OCI-LY3 (cell line): ENCODE measurements around the gene SH3GL2.

Experiments used
- EZH2phosphoT487 ChIP-seq: fragments of 200-600 bp; shearing (Covaris generic); IDR thresholded peaks from 2 replicates; pipeline ENCODE4 v1.6.1; 2018; ENCODE audit warnings: antibody characterized with exemption, mixed run types, low read depth
- TF ChIP-seq, protein P1 (sequence below): fragments of 200-600, 300-600 bp; sonication (generic); IDR thresholded peaks from 2 replicates; pipeline ENCODE4 v1.5.1; 2014; ENCODE audit warnings: antibody characterized with exemption, low read length, low read depth

DNA sequence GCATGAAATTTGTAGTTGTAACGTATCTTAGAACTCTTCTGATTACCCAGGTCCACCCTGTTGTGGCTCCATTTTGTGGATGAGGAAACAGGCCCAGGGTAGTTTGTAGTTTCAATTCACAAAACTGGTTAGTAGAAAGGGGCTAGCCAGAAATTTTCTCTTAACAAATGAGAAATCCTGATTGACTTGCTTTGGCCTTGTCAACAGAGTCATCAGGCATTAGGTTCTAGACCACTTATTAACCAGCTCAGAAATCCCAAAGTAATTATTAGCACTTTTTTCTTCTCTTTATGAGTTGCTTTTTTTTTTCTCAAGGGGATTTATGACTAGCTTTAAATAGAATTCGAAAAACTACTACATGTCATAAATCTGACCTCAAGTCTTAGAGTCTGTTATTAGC, 160.2 kb downstream of the SH3GL2 start:
- TF ChIP-seq, protein P1, sequence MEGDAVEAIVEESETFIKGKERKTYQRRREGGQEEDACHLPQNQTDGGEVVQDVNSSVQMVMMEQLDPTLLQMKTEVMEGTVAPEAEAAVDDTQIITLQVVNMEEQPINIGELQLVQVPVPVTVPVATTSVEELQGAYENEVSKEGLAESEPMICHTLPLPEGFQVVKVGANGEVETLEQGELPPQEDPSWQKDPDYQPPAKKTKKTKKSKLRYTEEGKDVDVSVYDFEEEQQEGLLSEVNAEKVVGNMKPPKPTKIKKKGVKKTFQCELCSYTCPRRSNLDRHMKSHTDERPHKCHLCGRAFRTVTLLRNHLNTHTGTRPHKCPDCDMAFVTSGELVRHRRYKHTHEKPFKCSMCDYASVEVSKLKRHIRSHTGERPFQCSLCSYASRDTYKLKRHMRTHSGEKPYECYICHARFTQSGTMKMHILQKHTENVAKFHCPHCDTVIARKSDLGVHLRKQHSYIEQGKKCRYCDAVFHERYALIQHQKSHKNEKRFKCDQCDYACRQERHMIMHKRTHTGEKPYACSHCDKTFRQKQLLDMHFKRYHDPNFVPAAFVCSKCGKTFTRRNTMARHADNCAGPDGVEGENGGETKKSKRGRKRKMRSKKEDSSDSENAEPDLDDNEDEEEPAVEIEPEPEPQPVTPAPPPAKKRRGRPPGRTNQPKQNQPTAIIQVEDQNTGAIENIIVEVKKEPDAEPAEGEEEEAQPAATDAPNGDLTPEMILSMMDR: no peak
- no peak for TF ChIP-seq EZH2phosphoT487
